Fibroblast of the aortic adventitia (primary cell): ENCODE measurements around the gene PLB1. TPM values are rescaled to one million over a fixed set of nuclear protein-coding genes. Genes with fewer than 3 reads are reported as not detected.

Experiments
- DNase-seq: peaks from one replicate; pipeline ENCODE4 v3.0.0-alpha.2; 2010; ENCODE audit warnings: low read depth
- H3K4me3 ChIP-seq: 2 replicates; pipeline ENCODE4 v1.5.1; 2011; ENCODE audit warnings: low read depth, mild to moderate bottlenecking, control low read depth, low read length, moderate library complexity
- CTCF ChIP-seq: IDR thresholded peaks from 2 replicates; pipeline ENCODE4 v1.5.1; 2011; ENCODE audit warnings: mild to moderate bottlenecking, low read length, control low read depth, inconsistent platforms; ENCODE audit not compliant: insufficient read depth
- total RNA-seq: library from RNA; depleted of rRNA; stranded (reverse); fragments of >200 nt; gene quantifications from 2 replicates; pipeline ENCODE4 v1.2.3, GENCODE V29; 2012; ENCODE audit warnings: low replicate concordance

PLB1 gene
- total RNA-seq, 1 donor, result 2.7 TPM

- no peak overlapping the region for H3K4me3 ChIP-seq
- no peak for DNase-seq
- no peak for TF ChIP-seq CTCF
Measured at GRCh38 chr2:28668880-28669279, 173.0 kb downstream of the PLB1 start.

- DNase-seq, result no peak
- no peak overlapping the region for H3K4me3 ChIP-seq
- no peak for TF ChIP-seq CTCF
Measured at GRCh38 chr2:28670856-28671255, 175.0 kb downstream of the PLB1 start.

- TF ChIP-seq CTCF, result no peak
- DNase-seq, result no peak
- no peak overlapping the region for H3K4me3 ChIP-seq
Measured at GRCh38 chr2:28673338-28673737, 177.5 kb downstream of the PLB1 start.

- no peak for TF ChIP-seq CTCF
- H3K4me3 ChIP-seq, result no peak overlapping the region
- DNase-seq, result peak; percentile 78
Measured at GRCh38 chr2:28674062-28674712, 178.3 kb downstream of the PLB1 start.

GRCh38 chr2:28674713-28675068 lies 178.8 kb downstream of the PLB1 start:
- DNase-seq, result no peak
- no peak overlapping the region for H3K4me3 ChIP-seq
- TF ChIP-seq CTCF, result no peak

GRCh38 chr2:28676152-28676835 lies 180.4 kb downstream of the PLB1 start:
- H3K4me3 ChIP-seq, result no peak overlapping the region
- TF ChIP-seq CTCF, result no peak
- no peak for DNase-seq
